HG03521 (cell line): Measurements from ENCODE around the gene PRSS53.
A peak's percentile ranks its signal among the peaks of the same experiment; 100 is the strongest.

Experiments
- ATAC-seq: cut with Tn5 transposase; IDR thresholded peaks from one replicate; pipeline ENCODE4 v1.9.1; 2021; ENCODE audit warnings: mild to moderate bottlenecking, moderate library complexity; ENCODE audit not compliant: unreplicated experiment

The PRSS53 gene

DNA sequence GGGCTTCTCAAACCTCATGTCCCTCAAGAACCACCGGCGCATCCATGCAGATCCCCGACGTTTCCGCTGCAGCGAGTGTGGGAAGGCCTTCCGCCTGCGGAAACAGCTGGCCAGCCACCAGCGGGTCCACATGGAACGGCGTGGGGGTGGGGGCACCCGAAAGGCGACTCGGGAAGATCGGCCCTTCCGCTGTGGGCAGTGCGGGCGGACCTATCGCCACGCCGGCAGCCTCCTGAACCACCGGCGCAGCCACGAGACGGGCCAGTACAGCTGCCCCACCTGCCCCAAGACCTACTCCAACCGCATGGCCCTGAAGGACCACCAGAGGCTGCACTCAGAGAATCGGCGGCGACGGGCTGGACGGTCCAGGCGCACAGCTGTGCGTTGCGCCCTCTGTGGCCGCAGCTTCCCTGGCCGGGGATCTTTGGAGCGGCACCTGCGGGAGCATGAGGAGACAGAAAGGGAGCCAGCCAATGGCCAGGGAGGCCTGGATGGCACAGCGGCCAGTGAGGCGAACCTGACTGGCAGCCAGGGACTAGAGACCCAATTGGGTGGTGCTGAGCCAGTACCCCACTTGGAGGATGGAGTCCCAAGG lies 8.6 kb downstream of the PRSS53 start:
- ATAC-seq: no peak

DNA sequence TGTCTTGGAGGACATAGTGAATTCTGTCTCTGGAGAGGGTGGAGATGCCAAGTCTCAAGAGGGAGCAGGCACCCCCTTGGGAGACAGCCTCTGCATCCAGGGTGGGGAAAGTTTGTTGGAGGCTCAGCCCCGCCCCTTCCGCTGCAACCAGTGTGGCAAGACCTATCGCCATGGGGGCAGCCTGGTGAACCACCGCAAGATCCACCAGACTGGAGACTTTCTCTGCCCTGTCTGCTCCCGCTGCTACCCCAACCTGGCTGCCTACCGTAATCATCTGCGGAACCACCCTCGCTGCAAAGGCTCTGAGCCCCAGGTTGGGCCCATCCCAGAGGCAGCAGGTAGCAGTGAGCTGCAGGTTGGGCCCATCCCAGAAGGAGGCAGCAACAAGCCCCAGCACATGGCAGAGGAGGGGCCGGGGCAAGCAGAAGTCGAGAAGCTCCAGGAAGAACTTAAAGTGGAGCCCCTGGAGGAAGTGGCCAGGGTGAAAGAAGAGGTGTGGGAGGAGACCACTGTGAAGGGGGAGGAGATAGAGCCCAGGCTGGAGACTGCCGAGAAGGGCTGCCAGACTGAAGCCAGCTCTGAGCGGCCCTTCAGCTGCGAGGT lies 9.3 kb downstream of the PRSS53 start:
- no peak for ATAC-seq

DNA sequence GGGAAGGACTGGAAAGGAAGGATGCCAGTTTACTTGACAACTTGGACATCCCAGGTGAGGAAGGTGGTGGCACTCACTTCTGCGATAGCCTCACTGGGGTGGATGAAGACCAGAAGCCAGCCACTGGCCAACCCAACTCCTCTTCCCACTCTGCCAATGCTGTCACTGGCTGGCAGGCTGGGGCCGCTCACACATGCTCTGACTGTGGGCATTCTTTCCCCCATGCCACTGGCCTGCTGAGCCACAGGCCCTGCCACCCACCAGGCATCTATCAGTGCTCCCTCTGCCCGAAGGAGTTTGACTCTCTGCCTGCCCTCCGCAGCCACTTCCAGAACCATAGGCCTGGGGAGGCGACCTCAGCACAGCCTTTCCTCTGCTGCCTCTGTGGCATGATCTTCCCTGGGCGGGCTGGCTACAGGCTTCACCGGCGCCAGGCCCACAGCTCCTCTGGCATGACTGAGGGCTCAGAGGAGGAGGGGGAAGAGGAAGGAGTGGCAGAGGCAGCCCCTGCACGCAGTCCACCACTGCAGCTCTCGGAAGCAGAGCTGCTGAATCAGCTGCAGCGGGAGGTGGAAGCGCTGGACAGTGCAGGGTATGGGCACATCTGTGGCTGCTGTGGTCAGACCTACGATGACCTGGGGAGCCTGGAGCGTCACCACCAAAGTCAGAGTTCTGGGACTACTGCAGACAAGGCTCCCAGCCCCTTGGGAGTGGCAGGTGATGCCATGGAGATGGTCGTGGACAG lies 10.0 kb downstream of the PRSS53 start:
- no peak for ATAC-seq

DNA sequence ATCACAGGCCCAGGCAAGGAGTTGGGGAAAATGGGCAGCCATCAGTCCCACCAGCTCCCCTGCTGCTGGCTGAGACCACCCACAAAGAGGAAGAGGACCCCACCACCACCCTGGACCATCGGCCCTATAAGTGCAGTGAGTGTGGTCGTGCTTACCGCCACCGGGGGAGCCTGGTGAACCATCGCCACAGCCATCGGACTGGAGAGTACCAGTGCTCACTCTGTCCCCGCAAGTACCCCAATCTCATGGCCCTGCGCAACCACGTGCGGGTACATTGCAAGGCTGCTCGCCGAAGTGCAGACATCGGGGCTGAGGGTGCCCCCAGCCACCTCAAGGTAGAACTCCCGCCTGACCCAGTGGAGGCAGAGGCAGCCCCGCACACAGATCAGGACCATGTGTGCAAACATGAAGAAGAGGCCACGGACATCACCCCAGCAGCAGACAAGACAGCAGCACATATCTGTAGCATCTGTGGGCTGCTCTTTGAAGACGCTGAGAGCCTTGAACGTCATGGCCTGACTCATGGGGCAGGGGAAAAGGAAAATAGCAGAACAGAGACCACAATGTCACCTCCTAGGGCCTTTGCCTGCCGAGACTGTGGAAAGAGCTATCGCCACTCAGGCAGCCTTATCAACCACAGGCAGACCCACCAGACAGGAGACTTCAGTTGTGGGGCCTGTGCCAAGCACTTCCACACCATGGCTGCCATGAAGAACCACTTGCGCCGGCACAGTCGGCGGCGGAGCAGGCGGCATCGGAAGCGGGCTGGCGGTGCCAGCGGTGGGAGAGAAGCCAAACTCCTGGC lies 10.9 kb downstream of the PRSS53 start:
- ATAC-seq: no peak

DNA sequence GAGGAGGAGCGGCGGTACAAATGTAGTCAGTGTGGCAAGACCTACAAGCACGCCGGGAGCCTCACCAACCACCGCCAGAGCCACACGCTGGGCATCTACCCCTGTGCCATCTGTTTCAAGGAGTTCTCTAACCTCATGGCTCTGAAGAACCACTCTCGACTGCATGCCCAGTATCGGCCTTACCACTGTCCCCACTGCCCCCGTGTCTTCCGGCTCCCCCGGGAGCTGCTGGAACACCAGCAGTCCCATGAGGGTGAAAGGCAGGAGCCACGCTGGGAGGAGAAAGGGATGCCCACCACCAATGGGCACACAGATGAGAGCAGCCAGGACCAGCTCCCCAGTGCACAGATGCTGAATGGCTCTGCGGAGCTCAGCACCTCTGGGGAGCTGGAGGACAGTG lies 11.7 kb downstream of the PRSS53 start:
- ATAC-seq: no peak

DNA sequence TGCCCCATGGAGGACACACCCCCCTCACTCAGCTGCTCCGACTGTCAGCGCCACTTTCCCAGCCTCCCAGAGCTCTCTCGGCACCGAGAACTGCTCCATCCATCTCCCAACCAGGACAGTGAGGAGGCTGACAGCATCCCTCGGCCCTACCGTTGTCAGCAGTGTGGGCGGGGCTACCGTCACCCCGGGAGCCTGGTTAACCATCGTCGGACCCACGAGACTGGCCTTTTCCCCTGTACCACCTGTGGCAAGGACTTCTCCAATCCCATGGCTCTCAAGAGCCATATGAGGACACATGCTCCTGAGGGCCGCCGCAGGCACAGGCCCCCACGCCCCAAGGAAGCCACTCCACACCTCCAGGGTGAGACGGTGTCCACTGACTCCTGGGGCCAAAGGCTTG lies 12.4 kb downstream of the PRSS53 start:
- ATAC-seq: no peak

DNA sequence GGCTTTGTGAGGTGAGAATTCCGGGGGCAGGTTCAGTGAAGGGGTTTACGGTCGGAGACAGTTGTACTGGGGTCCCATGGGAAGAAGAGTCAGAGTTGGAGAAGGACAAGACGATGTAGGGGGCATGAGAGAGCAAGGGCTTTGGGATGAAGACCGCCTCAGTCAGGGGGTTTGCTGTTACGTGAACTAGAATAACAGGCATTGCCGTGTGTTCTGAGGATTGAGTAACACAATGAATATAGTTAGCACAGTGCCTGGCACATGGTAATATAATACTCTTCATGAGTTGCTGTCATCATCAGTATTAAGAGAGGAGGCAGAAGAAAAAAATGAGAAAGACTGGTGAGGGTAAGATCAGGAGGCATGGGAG lies 13.9 kb downstream of the PRSS53 start:
- no peak for ATAC-seq

DNA sequence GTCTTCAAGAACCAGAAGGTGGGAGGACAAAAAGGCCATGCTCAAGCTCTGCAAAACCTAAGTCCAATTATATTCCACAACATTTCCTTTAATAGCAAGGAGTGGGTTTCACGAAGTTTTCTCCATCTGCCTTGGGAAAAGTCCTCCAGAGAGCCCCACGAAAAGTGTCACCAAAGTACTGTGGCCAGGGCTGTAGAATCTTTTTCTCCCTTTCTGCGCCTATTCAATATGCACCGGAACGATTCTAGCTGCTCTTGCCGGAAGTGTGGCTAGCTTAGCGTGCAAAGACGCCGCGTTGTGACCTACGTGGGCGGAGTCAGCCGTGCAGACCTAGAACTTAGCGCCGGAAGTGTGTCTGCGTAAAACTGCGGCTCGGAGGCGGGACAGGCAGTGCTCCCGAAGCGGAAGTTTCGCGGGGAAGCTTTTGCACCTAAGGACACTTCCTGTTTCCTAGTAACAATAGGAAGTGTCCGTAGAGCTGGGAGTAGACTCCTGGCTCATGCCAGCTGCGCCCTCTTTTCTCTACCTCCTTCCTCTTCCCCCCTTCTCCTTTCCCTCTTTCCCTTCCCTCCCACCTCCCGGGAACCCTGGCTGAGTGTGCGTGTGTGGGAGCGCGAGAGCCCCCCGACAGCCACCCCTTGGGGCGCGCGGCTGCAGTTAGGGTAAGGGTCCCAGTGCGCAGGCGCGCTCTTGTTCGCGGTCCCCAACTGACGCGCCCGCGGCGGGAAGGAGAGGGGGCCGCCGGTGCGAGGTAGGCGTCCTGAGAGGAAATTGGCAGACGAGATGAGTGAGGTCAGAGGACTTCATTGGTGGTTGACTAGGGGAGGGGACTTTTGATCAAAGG lies 14.6 kb downstream of the PRSS53 start, which contains the start of the genes ZNF646 and ZNF668:
Gene ZNF646, plus strand, starts transcription at position 453 of the 844 bp plus-strand sequence. CDS start 1,903 bp downstream, outside the sequence.
Gene ZNF668, minus strand, starts transcription at position 271 of the 844 bp plus-strand sequence. CDS start 9,781 bp downstream, outside the sequence.
- ATAC-seq: peak; percentile 61

DNA sequence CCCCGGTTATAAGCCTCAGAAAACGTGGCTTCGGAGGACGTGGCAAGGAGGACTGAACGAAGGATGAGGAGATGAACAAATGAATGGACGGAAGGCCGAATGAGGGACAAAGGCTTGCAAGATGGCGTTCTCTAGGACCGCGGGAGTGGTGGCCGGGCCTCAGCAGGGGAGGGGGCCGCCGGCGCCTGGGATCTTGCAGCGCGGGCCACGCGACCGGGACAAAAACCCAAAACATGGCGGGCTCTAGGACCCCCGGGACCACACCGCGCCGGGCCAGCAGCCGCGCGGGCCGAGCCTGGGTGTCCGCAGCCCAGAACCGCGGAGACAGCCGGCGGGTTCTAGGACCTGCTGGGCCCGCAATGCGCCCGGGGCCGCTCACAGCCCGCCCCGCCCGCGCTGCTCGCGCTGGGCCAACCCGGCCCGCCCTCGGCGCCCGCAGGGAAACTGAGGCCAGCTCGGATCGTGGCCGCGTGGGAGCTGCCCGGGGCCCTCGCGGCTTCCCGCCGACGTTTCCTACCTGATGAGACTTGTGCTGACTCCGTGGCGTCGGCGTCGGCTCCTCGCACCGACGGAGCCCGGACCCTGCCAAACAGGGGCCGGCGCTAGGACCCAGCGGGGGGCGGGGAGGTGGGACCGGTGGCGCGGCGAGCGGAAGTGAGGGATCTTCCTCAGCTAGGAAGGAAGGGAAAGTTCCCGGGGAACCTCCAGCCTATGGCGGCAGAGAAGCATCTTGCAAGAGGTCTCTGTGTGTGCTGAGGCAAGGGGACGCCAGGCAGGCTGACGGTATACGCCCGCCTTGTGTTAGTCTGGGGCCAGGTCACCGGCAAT lies 15.4 kb downstream of the PRSS53 start:
- ATAC-seq: peak; percentile 46

DNA sequence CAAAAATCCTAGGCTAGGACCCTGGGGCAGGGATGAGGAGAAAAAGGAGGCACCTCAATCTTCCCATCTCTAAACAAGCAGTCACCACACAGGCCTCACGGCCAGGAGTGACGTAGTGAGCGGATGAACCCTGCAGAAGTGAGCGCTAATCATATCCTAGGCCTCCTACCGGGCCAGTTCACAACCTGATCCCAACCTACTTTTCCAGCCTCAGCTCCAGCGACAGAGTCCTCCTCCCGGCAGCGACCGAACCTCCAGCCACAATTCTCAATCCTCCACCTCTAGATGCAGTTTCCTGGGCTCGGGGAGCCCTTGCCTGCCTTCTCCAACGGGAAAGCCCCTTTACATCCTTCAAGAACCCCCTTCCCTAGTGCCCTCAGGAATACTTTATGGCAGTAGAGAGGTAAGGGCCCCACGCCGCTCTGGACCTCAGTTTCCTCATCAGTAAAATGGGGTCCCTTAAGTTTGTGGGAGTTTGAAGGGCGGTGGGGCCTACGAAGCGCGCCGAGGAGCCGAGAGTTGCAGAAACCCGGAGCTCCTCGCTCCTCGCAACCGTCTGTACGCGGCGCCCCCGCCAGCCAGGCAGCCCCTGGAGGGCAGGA lies 16.1 kb downstream of the PRSS53 start:
- peak; percentile 4 for ATAC-seq

DNA sequence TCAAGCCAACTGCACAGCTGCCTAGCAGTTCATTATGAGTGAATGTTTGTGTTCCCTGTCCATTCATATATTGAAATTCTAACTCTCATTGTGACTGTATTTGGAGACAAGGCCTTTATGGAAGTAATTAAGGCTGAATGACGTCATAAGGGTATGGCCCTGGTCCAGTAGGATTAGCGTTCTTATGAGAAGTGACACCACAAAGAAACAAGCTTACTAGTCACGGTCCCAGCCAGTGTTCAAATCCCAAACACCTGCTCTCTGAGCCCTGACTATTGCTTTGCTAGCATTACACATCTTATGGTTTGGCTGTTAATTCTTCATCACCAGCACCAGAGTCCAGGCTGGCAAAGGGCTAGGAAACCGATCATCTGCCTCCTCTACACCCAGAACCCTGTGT lies 16.9 kb downstream of the PRSS53 start:
- no peak for ATAC-seq

DNA sequence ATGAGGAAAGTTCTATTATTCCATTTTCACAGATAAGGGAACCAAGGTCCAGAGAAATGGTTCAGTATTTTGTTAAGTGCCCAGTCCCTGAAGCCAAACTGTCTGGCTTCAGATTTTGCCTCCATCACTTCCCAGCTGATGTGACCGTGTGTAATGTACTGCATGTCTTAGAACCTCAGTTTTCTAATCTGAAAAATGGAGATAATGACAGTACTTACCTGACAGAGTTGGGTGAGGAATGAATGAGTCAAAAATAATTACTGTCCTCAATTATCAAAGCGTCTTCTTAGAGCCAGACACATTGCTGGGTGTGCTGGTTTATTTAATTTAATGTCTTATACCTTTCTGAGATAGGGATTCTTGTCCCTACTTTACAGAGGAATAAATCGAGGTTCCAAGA lies 21.4 kb downstream of the PRSS53 start:
- ATAC-seq: no peak

DNA sequence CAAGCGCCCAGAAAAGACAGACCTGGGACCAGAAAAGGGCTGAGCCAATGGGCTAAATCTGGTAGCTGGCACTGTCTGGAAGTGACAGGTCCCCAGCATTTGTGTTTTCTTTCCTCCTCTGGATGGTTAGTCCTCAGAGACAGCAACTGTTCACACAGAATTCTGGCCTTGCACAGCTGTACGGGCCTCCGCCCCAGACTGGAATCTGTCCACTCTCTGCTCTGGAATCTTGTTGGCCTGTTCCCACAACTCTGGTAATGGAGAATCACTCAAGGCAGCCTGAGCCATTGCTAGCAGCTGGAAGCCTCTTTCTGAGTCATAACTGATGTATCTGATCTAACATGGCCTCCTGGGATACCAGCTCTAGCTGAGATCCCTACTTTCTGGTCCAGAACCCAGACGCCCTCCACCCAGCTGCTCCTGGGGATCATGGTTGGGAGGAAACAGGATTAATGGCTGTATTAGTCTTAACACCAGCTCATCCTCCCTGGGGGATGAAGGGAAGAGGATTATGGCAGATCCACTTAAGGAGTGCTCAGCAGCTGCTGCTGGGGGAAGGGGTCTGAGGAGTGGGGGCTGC lies 23.8 kb downstream of the PRSS53 start:
- ATAC-seq: no peak

DNA sequence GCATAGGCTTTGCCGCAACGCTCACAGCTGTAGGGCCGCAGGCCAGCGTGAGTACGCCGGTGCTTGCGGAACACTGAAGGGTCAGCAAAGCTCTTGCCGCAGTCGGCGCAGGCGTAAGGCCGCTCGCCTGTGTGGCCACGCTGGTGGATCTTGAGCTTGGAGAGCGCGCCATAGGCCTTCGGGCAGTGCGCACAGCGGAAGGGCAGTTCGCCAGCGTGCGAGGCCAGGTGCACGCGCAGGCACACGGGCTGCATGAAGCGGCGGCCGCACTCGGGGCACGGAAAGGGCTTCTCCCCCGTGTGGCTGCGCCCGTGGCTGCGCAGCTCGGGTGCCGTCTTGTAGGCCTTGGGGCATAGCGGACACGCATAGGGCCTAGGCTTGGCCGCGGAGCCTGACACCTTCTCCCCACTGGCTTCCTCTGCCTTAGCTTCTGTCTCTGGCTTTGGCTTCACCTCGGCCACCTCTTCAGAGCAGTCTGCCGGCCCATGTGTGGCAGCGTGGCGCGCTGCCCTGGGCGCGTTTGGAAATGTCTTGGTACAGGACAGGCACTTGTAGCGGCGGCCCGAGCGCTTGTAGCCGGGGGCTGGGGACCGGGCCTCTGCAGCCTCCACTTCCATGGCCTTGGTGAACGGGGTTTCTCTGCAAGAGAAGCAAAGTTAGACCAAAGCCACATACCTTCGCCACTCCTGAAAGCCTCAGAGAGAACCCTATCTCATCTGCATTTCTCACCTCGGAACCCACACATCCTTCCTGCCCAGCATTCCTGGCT lies 24.7 kb downstream of the PRSS53 start:
- ATAC-seq: no peak

DNA sequence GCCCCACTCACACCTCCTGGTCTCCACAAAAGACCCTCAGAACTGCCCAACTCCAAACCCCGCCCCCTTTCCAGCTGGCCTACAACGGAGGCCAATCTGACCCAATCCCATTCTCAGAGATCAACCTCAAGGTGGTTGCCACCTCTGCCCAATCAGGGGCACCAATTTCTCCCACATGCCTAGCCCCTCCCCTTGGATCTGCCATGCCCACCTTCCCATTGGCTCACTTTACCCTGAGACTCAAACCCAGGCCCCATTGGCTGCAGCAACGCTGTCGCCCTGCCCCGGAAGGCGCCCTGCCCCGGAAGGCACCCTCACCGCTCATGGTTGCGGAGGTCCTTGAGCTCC lies 25.3 kb downstream of the PRSS53 start:
- ATAC-seq: no peak

DNA sequence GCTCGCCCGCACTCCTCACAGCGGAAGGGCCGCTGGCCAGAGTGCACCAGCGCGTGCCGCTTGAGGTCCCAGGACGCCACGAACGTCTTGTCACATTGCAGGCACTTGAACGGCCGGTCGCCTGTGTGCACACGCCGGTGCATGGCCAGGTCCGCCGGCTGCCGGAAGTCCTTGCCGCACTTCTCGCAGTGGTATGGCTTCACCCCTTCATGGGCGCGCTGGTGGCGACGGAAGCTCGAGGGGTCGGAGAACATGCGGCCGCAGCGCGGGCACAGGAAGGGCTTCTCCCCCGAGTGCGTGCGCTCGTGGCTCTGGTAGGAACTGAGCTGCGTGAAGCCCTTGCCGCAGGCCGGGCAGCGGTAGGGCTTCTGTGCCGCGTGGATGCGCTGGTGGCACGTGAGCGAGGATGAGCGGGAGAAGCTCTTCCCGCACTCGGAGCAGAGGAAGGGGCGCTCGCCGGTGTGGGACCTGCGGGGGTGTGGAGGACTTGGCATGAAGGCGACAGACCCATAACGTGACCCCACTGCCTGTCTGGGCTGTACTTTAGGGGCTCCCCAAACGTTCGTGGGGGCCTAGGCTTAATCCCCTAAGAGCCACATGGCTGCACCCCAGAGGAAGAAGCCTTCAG lies 26.8 kb downstream of the PRSS53 start:
- ATAC-seq: no peak

DNA sequence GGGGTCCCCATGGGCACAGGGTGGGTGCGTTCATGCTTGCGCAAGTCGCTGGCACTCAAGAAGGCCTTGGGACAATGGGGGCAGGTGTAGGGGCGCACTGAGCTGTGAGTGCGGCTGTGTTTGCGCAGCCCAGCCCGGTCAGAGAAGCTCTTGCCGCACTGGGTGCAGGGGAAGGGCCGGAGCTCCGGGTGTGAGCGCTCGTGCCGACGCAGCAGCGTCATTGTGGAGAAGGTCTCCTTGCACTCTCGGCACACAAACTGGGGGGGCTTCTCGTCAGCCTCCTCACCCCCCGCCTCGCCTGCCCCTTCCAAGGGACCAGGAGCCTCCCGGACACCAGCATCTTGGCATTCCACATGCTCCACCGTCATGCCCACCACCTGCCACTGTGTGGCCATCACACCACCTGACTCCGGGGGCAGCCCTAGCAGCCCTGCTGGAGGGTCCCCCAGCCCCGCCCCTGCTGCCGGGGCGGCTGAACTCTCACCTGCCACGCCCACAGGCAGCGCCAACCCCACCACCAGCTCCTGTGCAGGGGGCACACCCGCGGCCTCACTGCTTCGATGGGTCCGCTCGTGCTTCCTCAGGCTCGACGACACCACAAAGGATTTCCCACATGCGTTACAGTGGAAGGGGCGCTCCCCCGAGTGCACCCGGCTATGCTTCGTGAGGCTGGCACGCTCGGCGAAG lies 27.5 kb downstream of the PRSS53 start:
- ATAC-seq: no peak
